GM12892 (cell line): ENCODE measurements around the gene WTIP.

Source experiments
- POLR2A ChIP-seq: IDR thresholded peaks from 2 replicates; pipeline ENCODE4 v1.6.1; 2011; ENCODE audit warnings: low read depth, low read length, control low read depth
- POLR2AphosphoS5 ChIP-seq: IDR thresholded peaks from 2 replicates; pipeline ENCODE4 v1.6.1; 2011; ENCODE audit warnings: low read depth, low read length, control low read depth
- TAF1 ChIP-seq: IDR thresholded peaks from 2 replicates; pipeline ENCODE4 v1.6.1; 2011; ENCODE audit warnings: low read depth, mild to moderate bottlenecking, control low read depth, low read length, borderline replicate concordance

GRCh38 chr19:34539396-34539795 lies 57.8 kb downstream of the WTIP start:
- TF ChIP-seq POLR2A (no peak), POLR2AphosphoS5 (no peak), TAF1 (no peak)
